Measurements from ENCODE around the gene PROS1.

DNA sequence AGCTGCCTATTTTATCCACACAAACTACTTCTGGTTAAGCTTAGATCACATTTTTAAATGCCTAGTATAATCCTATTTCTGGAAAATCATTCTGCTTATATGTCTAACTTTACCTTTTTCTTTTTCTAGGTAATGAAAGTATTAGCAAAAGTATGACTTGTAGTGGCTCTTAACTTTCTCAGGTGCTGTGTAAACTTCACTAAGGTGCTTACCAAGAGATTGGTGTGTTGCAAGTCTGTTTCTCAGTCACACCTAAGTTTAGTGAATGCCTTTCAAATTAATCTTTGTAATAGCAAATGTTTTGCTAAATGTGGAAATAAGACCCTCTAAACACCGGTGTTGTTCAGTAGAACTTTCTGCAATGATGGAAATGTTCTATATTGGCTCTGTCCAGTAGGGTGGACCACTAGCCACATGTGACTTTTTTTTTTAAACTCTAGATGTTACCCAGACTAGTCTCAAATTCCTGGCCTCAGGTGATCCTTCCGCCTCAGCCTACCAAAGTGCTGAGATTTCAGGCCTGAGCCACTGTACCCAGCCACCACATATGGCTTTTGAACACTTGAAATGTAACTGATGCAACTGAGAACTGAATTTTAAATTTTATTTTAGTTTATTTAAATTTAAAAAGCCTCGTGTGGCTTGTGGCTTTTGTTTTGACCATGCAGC is 28.3 kb upstream of the PROS1 start:
- TF ChIP-seq, protein P1, sequence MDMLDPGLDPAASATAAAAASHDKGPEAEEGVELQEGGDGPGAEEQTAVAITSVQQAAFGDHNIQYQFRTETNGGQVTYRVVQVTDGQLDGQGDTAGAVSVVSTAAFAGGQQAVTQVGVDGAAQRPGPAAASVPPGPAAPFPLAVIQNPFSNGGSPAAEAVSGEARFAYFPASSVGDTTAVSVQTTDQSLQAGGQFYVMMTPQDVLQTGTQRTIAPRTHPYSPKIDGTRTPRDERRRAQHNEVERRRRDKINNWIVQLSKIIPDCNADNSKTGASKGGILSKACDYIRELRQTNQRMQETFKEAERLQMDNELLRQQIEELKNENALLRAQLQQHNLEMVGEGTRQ (CRISPR knock-in tag; IDR thresholded peaks at IDR 0.05) = no peak
- TF ChIP-seq, protein P2, sequence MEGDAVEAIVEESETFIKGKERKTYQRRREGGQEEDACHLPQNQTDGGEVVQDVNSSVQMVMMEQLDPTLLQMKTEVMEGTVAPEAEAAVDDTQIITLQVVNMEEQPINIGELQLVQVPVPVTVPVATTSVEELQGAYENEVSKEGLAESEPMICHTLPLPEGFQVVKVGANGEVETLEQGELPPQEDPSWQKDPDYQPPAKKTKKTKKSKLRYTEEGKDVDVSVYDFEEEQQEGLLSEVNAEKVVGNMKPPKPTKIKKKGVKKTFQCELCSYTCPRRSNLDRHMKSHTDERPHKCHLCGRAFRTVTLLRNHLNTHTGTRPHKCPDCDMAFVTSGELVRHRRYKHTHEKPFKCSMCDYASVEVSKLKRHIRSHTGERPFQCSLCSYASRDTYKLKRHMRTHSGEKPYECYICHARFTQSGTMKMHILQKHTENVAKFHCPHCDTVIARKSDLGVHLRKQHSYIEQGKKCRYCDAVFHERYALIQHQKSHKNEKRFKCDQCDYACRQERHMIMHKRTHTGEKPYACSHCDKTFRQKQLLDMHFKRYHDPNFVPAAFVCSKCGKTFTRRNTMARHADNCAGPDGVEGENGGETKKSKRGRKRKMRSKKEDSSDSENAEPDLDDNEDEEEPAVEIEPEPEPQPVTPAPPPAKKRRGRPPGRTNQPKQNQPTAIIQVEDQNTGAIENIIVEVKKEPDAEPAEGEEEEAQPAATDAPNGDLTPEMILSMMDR (IDR thresholded peaks at IDR 0.05) = no peak
- TF ChIP-seq, protein P3, sequence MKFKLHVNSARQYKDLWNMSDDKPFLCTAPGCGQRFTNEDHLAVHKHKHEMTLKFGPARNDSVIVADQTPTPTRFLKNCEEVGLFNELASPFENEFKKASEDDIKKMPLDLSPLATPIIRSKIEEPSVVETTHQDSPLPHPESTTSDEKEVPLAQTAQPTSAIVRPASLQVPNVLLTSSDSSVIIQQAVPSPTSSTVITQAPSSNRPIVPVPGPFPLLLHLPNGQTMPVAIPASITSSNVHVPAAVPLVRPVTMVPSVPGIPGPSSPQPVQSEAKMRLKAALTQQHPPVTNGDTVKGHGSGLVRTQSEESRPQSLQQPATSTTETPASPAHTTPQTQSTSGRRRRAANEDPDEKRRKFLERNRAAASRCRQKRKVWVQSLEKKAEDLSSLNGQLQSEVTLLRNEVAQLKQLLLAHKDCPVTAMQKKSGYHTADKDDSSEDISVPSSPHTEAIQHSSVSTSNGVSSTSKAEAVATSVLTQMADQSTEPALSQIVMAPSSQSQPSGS (CRISPR knock-in tag; IDR thresholded peaks at IDR 0.05; ENCODE audit: borderline replicate concordance, low read depth) = no peak
- TF ChIP-seq, protein P4, sequence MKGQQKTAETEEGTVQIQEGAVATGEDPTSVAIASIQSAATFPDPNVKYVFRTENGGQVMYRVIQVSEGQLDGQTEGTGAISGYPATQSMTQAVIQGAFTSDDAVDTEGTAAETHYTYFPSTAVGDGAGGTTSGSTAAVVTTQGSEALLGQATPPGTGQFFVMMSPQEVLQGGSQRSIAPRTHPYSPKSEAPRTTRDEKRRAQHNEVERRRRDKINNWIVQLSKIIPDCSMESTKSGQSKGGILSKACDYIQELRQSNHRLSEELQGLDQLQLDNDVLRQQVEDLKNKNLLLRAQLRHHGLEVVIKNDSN (CRISPR knock-in tag; IDR thresholded peaks at IDR 0.05) = no peak
- TF ChIP-seq ZNF232 (CRISPR knock-in tag; IDR thresholded peaks at IDR 0.05) (no peak), ZNF138 (CRISPR knock-in tag; conservative IDR thresholded peaks at IDR 0.05) (no peak), TEAD4 (CRISPR knock-in tag; IDR thresholded peaks at IDR 0.05) (no peak), TCF7 (CRISPR knock-in tag; IDR thresholded peaks at IDR 0.05; ENCODE audit: low read depth) (no peak), NR3C1 (CRISPR knock-in tag; conservative IDR thresholded peaks at IDR 0.05; ENCODE audit: low read depth) (no peak), HMGXB4 (CRISPR knock-in tag; IDR thresholded peaks at IDR 0.05) (no peak), CBFB (CRISPR knock-in tag; IDR thresholded peaks at IDR 0.05; ENCODE audit: low read depth) (no peak)
- TF ChIP-seq, protein P5, sequence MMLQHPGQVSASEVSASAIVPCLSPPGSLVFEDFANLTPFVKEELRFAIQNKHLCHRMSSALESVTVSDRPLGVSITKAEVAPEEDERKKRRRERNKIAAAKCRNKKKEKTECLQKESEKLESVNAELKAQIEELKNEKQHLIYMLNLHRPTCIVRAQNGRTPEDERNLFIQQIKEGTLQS (CRISPR knock-in tag; conservative IDR thresholded peaks at IDR 0.05) = no peak
- TF ChIP-seq, protein P6, sequence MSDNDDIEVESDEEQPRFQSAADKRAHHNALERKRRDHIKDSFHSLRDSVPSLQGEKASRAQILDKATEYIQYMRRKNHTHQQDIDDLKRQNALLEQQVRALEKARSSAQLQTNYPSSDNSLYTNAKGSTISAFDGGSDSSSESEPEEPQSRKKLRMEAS (CRISPR knock-in tag; IDR thresholded peaks at IDR 0.05) = no peak
